Keratinocyte (primary cell): ENCODE results near the gene COX5A.

ENCODE experiments used
- EZH2 ChIP-seq: IDR thresholded peaks from one replicate; pipeline ENCODE4 v1.6.1; 2012; ENCODE audit warnings: inconsistent platforms, mild to moderate bottlenecking, low read length, moderate library complexity
- TF ChIP-seq, protein P1 (sequence below), 3 experiments: IDR thresholded peaks in 1 of 3; conservative IDR thresholded peaks in 1 of 3; optimal IDR thresholded peaks in 1 of 3; 2 replicates in 2 of 3; 3 replicates in 1 of 3; pipeline versions ENCODE3 to v1.5.1; 2011; ENCODE audit warnings: low read length in 3 of 3, mild to moderate bottlenecking in 3 of 3, moderate library complexity in 2 of 3, control low read depth in 1 of 3, inconsistent platforms in 1 of 3; ENCODE audit not compliant: insufficient read depth in 2 of 3; ENCODE audit errors: extremely low read depth in 1 of 3

DNA sequence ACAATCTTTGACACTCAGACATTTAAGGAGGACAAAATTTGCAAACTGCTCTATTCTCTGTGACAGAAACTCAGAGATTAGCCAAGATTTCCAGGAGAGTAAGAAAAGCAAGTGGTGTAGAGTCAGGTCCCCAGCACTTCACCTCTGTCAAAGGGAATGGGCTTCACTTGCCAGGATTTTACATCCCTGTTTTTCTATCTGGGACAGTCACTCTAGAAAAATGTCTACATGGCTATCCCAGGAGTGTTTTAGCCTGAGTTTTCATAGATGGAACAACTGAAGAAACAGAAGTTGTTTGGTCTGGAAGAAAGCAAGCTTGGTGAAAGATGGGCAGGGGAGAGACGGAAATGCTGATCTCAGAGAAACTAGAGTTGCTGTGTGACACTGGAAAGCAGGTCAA, 34.2 kb downstream of the COX5A start:
- TF ChIP-seq, protein P1, sequence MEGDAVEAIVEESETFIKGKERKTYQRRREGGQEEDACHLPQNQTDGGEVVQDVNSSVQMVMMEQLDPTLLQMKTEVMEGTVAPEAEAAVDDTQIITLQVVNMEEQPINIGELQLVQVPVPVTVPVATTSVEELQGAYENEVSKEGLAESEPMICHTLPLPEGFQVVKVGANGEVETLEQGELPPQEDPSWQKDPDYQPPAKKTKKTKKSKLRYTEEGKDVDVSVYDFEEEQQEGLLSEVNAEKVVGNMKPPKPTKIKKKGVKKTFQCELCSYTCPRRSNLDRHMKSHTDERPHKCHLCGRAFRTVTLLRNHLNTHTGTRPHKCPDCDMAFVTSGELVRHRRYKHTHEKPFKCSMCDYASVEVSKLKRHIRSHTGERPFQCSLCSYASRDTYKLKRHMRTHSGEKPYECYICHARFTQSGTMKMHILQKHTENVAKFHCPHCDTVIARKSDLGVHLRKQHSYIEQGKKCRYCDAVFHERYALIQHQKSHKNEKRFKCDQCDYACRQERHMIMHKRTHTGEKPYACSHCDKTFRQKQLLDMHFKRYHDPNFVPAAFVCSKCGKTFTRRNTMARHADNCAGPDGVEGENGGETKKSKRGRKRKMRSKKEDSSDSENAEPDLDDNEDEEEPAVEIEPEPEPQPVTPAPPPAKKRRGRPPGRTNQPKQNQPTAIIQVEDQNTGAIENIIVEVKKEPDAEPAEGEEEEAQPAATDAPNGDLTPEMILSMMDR (optimal IDR thresholded peaks at IDR 0.05 in 1 of 3, IDR thresholded peaks at IDR 0.05 in 1 of 3, conservative IDR thresholded peaks at IDR 0.05 in 1 of 3; ENCODE audit: extremely low read depth in 1 of 3, insufficient read depth in 2 of 3, low read length in 3 of 3) = no peak
- TF ChIP-seq EZH2 = no peak
